ENCODE data around the gene WHAMM.
A peak's percentile ranks its signal among the peaks of the same experiment; 100 is the strongest.

WHAMM gene

GRCh38 chr15:82804575-82804949 is 4.9 kb upstream of the WHAMM start:
- DNase-seq, result no peak
- Histone ChIP-seq H3K36me3 (no peaks in the 10 kb centered on the region), H3K9me3 (no peaks in the 10 kb centered on the region), H3K27me3 (peaks cover 11% of the 10 kb centered on the region; the same call in 1 of the 2 replicates), H3K4me3 (ENCODE audit: low read depth, low read length) (no peak overlapping the region), H3K4me1 (no peaks in the 10 kb centered on the region)
- TF ChIP-seq CTCF (IDR thresholded peaks at IDR 0.05; ENCODE audit: low read depth, low read length), result no peak

- DNase-seq, result no peak
- H3K36me3 ChIP-seq, result no peaks in the 10 kb centered on the region
- TF ChIP-seq CTCF (IDR thresholded peaks at IDR 0.05; ENCODE audit: low read depth, low read length), result no peak
- no peak within 1 kb of the TSS for H3K4me3 ChIP-seq (ENCODE audit: low read depth, low read length)
- H3K27me3 ChIP-seq, result peaks cover 8% of the 10 kb centered on the region; the same call in 1 of the 2 replicates
- no peaks in the 10 kb centered on the region for H3K9me3 ChIP-seq
- H3K4me1 ChIP-seq, result no peaks in the 10 kb centered on the region
Measured at GRCh38 chr15:82805994-82806406, 3.4 kb upstream of the WHAMM start, which contains the start of gene FSD2. FSD2 (minus strand) TSS chr15:82806069; CDS start chr15:82787390, 18,679 bp downstream.

DNA sequence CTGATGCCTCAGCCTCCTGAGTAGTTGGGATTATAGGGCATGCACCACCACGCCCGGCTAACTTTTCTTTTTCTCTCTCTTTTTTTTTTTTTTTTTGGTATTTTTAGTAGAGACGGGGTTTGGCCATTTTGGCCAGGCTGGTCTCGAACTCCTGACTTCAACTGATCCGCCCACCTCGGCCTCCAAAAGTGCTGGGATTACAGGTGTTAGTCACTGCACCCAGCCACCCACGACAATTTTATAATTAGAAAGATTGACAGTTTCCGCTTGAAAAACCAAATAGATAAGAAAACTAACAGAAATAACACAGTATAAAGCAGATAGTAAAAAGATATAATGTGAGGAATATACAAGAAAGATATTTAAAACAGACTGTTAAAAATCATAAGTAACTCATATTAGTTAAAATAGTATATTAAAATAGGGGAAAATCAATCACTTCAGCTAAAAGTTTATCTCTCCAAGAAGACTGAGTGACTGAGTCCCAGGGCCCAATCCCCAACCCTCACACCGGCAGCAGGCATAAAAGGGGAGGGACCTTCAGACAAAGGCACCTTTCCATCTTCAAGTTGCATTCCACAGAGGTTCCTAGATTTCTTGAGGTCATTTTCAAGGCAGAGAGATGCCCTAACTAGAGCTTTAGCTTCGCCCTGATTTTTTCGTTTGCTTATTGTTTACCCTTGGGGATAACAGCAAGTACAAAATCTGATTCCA is 1.4 kb upstream of the WHAMM start:
- Histone ChIP-seq H3K27me3 (no peaks in the 10 kb centered on the region), H3K4me3 (ENCODE audit: low read depth, low read length) (no peak overlapping the region), H3K9me3 (no peaks in the 10 kb centered on the region), H3K4me1 (no peaks in the 10 kb centered on the region), H3K36me3 (no peaks in the 10 kb centered on the region)
- no peak for DNase-seq
- no peak for TF ChIP-seq CTCF (IDR thresholded peaks at IDR 0.05; ENCODE audit: low read depth, low read length)

DNA sequence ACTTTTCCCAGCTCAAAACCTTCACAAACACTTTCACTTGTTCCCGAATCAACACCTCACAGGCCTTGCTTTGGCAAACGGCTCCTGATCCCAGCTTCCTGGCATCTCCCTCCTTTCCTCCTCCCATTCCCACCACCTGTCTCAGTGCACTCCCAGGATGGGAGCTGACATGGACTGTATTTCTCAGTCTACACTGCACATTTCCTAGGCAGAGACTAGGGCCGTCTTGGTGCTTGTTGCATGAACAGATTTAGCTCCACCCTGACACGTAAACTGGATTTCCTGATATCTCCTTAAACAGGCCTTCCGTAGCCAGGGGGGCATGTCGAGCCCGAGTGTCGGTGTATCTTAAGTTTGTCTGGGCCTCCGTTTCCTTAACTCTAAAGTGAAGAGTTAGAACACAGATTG is 790 bp upstream of the WHAMM start:
- Histone ChIP-seq H3K4me3 (ENCODE audit: low read depth, low read length) (peak overlapping the region; percentile 91), H3K27me3 (no peaks in the 10 kb centered on the region), H3K9me3 (no peaks in the 10 kb centered on the region), H3K4me1 (no peaks in the 10 kb centered on the region), H3K36me3 (no peaks in the 10 kb centered on the region)
- TF ChIP-seq CTCF (IDR thresholded peaks at IDR 0.05; ENCODE audit: low read depth, low read length), result no peak
- no peak for DNase-seq

- H3K27me3 ChIP-seq, result no peaks in the 10 kb centered on the region
- DNase-seq, result peak; percentile 69
- no peaks in the 10 kb centered on the region for H3K4me1 ChIP-seq
- TF ChIP-seq CTCF (IDR thresholded peaks at IDR 0.05; ENCODE audit: low read depth, low read length), result no peak
- no peaks in the 10 kb centered on the region for H3K9me3 ChIP-seq
- H3K36me3 ChIP-seq, result peaks cover 2% of the 10 kb centered on the region; the same call in 1 of the 2 replicates
- peak overlapping the region; percentile 91 for H3K4me3 ChIP-seq (ENCODE audit: low read depth, low read length)
Measured at GRCh38 chr15:82810061-82810889, 847 bp downstream of the WHAMM start.
